ENCODE measurements around the gene S100A6.

- TF ChIP-seq, protein P1, sequence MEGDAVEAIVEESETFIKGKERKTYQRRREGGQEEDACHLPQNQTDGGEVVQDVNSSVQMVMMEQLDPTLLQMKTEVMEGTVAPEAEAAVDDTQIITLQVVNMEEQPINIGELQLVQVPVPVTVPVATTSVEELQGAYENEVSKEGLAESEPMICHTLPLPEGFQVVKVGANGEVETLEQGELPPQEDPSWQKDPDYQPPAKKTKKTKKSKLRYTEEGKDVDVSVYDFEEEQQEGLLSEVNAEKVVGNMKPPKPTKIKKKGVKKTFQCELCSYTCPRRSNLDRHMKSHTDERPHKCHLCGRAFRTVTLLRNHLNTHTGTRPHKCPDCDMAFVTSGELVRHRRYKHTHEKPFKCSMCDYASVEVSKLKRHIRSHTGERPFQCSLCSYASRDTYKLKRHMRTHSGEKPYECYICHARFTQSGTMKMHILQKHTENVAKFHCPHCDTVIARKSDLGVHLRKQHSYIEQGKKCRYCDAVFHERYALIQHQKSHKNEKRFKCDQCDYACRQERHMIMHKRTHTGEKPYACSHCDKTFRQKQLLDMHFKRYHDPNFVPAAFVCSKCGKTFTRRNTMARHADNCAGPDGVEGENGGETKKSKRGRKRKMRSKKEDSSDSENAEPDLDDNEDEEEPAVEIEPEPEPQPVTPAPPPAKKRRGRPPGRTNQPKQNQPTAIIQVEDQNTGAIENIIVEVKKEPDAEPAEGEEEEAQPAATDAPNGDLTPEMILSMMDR (conservative IDR thresholded peaks at IDR 0.05 in 1 of 2, IDR thresholded peaks at IDR 0.05 in 1 of 2; ENCODE audit: low read depth in 1 of 2, low read length in 2 of 2), result no peak
- no peak for TF ChIP-seq EZH2 (IDR thresholded peaks at IDR 0.05; ENCODE audit: low read length, missing control alignments)
Measured at GRCh38 chr1:153561466-153561985, 25.7 kb upstream of the S100A6 start.
